ENCODE data around the gene NUP210. TPM values are rescaled to one million over a fixed set of nuclear protein-coding genes. Genes with fewer than 3 reads are reported as not detected.
A peak's percentile ranks its signal among the peaks of the same experiment; 100 is the strongest.

NUP210 gene
- total and polyA plus RNA-seq, 2 of the 13 experiments (the other 11 are each of a cell fraction or from before 2014, with no cell fraction given): 31.6 to 35.2 TPM

DNA sequence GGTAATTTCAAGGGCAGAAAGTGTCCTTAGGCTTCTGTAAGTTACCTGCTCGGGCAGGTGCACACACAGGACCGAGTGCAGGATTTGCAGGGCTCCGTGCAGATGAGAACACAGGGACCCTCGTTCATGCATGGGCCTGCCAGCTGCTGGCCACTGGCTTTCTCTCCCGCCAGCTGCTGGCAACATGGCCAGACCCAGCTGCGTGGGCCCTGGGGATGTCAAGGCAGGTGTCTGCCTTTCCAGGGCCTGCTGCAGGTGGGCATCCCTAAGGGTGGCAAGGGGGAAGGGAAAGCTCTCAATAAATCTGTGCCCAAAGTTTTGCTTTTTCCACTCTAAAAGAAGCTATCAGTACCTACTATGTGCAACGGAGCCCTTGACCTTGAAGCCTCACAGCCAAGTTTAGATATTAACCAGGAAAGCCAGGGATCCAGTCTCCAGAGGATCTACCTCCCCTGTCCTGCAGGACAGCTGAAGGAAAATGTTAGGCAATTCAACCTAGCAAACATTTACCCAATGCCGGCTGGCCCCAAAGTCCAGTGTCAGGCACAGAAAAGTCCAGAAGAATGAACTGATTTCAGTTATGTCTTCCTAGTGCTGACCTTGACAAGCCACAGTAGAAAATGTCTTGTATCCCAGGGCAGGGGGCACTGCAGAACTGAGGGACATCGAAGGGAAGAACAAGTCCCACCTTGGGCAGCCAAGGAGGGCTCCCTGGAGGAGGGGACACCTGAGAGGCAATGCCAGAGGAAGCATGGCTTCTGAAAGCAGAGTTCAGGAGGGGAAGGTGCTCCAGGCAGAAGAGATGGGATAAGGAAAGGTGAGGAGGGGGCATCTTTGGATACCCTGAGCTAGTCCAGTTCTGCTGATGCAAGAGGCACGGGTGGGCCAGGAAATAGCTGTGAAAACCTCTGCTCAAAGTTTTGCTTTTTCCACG, 26.4 kb downstream of the NUP210 start (continued):
- peak; percentile 84 for TF ChIP-seq RXRB (CRISPR knock-in tag; IDR thresholded peaks at IDR 0.05; ENCODE audit: borderline replicate concordance)
- TF ChIP-seq, protein P1, sequence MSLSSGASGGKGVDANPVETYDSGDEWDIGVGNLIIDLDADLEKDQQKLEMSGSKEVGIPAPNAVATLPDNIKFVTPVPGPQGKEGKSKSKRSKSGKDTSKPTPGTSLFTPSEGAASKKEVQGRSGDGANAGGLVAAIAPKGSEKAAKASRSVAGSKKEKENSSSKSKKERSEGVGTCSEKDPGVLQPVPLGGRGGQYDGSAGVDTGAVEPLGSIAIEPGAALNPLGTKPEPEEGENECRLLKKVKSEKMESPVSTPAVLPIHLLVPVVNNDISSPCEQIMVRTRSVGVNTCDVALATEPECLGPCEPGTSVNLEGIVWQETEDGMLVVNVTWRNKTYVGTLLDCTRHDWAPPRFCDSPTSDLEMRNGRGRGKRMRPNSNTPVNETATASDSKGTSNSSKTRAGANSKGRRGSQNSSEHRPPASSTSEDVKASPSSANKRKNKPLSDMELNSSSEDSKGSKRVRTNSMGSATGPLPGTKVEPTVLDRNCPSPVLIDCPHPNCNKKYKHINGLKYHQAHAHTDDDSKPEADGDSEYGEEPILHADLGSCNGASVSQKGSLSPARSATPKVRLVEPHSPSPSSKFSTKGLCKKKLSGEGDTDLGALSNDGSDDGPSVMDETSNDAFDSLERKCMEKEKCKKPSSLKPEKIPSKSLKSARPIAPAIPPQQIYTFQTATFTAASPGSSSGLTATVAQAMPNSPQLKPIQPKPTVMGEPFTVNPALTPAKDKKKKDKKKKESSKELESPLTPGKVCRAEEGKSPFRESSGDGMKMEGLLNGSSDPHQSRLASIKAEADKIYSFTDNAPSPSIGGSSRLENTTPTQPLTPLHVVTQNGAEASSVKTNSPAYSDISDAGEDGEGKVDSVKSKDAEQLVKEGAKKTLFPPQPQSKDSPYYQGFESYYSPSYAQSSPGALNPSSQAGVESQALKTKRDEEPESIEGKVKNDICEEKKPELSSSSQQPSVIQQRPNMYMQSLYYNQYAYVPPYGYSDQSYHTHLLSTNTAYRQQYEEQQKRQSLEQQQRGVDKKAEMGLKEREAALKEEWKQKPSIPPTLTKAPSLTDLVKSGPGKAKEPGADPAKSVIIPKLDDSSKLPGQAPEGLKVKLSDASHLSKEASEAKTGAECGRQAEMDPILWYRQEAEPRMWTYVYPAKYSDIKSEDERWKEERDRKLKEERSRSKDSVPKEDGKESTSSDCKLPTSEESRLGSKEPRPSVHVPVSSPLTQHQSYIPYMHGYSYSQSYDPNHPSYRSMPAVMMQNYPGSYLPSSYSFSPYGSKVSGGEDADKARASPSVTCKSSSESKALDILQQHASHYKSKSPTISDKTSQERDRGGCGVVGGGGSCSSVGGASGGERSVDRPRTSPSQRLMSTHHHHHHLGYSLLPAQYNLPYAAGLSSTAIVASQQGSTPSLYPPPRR (CRISPR knock-in tag; IDR thresholded peaks at IDR 0.05; ENCODE audit: borderline replicate concordance): peak; percentile 69; the same call in 1 of the 2 replicates
- TF ChIP-seq, protein P2, sequence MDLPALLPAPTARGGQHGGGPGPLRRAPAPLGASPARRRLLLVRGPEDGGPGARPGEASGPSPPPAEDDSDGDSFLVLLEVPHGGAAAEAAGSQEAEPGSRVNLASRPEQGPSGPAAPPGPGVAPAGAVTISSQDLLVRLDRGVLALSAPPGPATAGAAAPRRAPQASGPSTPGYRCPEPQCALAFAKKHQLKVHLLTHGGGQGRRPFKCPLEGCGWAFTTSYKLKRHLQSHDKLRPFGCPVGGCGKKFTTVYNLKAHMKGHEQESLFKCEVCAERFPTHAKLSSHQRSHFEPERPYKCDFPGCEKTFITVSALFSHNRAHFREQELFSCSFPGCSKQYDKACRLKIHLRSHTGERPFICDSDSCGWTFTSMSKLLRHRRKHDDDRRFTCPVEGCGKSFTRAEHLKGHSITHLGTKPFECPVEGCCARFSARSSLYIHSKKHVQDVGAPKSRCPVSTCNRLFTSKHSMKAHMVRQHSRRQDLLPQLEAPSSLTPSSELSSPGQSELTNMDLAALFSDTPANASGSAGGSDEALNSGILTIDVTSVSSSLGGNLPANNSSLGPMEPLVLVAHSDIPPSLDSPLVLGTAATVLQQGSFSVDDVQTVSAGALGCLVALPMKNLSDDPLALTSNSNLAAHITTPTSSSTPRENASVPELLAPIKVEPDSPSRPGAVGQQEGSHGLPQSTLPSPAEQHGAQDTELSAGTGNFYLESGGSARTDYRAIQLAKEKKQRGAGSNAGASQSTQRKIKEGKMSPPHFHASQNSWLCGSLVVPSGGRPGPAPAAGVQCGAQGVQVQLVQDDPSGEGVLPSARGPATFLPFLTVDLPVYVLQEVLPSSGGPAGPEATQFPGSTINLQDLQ (CRISPR knock-in tag; IDR thresholded peaks at IDR 0.05): 0 out of 2 replicates have a peak, but pooled peaks have one; percentile 62
- TF ChIP-seq, protein P3, sequence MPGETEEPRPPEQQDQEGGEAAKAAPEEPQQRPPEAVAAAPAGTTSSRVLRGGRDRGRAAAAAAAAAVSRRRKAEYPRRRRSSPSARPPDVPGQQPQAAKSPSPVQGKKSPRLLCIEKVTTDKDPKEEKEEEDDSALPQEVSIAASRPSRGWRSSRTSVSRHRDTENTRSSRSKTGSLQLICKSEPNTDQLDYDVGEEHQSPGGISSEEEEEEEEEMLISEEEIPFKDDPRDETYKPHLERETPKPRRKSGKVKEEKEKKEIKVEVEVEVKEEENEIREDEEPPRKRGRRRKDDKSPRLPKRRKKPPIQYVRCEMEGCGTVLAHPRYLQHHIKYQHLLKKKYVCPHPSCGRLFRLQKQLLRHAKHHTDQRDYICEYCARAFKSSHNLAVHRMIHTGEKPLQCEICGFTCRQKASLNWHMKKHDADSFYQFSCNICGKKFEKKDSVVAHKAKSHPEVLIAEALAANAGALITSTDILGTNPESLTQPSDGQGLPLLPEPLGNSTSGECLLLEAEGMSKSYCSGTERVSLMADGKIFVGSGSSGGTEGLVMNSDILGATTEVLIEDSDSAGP (CRISPR knock-in tag; IDR thresholded peaks at IDR 0.05; ENCODE audit: borderline replicate concordance): peak; percentile 35; the same call in 1 of the 2 replicates
- TF ChIP-seq CEBPB (IDR thresholded peaks at IDR 0.05; ENCODE audit: borderline replicate concordance, low read depth, low read length): peak; percentile 91
- TF ChIP-seq MEIS2 (CRISPR knock-in tag; IDR thresholded peaks at IDR 0.05): peak; percentile 44; the same call in 1 of the 2 replicates
- no peak for TF ChIP-seq IKZF4 (CRISPR knock-in tag; IDR thresholded peaks at IDR 0.05; ENCODE audit: borderline replicate concordance, low read depth, not compliant biosample characterization)
- TF ChIP-seq, protein P4, sequence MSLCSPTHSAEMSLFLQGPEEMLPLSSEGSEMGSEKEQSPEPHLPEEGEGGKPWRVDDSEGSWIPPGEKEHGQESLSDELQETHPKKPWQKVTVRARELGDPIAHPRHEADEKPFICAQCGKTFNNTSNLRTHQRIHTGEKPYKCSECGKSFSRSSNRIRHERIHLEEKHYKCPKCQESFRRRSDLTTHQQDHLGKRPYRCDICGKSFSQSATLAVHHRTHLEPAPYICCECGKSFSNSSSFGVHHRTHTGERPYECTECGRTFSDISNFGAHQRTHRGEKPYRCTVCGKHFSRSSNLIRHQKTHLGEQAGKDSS (CRISPR knock-in tag; IDR thresholded peaks at IDR 0.05; ENCODE audit: borderline replicate concordance, low read depth): no peak
- no peak for TF ChIP-seq CBX5 (CRISPR knock-in tag; IDR thresholded peaks at IDR 0.05; ENCODE audit: borderline replicate concordance)
- peak; percentile 67; the same call in 1 of the 2 replicates for TF ChIP-seq MIER3 (CRISPR knock-in tag; IDR thresholded peaks at IDR 0.05; ENCODE audit: borderline replicate concordance)
- TF ChIP-seq SATB2 (CRISPR knock-in tag; IDR thresholded peaks at IDR 0.05): 0 out of 2 replicates have a peak, but pooled peaks have one; percentile 49
- TF ChIP-seq, protein P5, sequence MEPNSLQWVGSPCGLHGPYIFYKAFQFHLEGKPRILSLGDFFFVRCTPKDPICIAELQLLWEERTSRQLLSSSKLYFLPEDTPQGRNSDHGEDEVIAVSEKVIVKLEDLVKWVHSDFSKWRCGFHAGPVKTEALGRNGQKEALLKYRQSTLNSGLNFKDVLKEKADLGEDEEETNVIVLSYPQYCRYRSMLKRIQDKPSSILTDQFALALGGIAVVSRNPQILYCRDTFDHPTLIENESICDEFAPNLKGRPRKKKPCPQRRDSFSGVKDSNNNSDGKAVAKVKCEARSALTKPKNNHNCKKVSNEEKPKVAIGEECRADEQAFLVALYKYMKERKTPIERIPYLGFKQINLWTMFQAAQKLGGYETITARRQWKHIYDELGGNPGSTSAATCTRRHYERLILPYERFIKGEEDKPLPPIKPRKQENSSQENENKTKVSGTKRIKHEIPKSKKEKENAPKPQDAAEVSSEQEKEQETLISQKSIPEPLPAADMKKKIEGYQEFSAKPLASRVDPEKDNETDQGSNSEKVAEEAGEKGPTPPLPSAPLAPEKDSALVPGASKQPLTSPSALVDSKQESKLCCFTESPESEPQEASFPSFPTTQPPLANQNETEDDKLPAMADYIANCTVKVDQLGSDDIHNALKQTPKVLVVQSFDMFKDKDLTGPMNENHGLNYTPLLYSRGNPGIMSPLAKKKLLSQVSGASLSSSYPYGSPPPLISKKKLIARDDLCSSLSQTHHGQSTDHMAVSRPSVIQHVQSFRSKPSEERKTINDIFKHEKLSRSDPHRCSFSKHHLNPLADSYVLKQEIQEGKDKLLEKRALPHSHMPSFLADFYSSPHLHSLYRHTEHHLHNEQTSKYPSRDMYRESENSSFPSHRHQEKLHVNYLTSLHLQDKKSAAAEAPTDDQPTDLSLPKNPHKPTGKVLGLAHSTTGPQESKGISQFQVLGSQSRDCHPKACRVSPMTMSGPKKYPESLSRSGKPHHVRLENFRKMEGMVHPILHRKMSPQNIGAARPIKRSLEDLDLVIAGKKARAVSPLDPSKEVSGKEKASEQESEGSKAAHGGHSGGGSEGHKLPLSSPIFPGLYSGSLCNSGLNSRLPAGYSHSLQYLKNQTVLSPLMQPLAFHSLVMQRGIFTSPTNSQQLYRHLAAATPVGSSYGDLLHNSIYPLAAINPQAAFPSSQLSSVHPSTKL (CRISPR knock-in tag; IDR thresholded peaks at IDR 0.05): peak; percentile 87

All from HepG2 (cell line).